Lung (tissue), 12 donors: Measurements from ENCODE around the gene DNAJC5G. TPM values are rescaled to one million over a fixed set of nuclear protein-coding genes. Genes with fewer than 3 reads are reported as not detected.
"Not testable (repeated sequence)": the region's sequence is repeated elsewhere in the genome, so short reads cannot be mapped to it uniquely, and the experiment has no call there.

Experiments used
- ATAC-seq: fragments of 200-7000 bp; cut with Tn5 transposase; one replicate; pipeline ENCODE4 v1.9.1; 2020; ENCODE audit warnings: moderate number of reproducible peaks; ENCODE audit not compliant: insufficient read depth, low FRiP score
- DNase-seq, 3 donors: peaks; one replicate each; pipeline ENCODE4 v3.0.0-alpha.2; 2013 to 2017
- H3K27ac ChIP-seq, 2 donors: one replicate each; pipeline ENCODE4 v1.5.1; 2013; ENCODE audit warnings: mild to moderate bottlenecking in 2 of 2, moderate library complexity in 2 of 2, control low read depth in 1 of 2, inconsistent platforms in 1 of 2, low read depth in 1 of 2, low read length in 1 of 2
- H3K27me3 ChIP-seq, 3 donors: one replicate each; pipeline ENCODE4 v1.5.1; 2013; ENCODE audit warnings: low read length in 2 of 3; ENCODE audit not compliant: control insufficient read depth in 3 of 3, insufficient read depth in 3 of 3
- H3K36me3 ChIP-seq, 4 donors: one replicate each; pipeline ENCODE4 v1.5.1; 2013; ENCODE audit warnings: low read length in 4 of 4, mild to moderate bottlenecking in 1 of 4, moderate library complexity in 1 of 4; ENCODE audit not compliant: control insufficient read depth in 4 of 4, insufficient read depth in 4 of 4
- H3K4me1 ChIP-seq, 5 donors: one replicate each; pipeline ENCODE4 v1.5.1; 2013; ENCODE audit warnings: low read length in 5 of 5, mild to moderate bottlenecking in 2 of 5, moderate library complexity in 1 of 5; ENCODE audit not compliant: control insufficient read depth in 5 of 5, insufficient read depth in 5 of 5
- H3K4me3 ChIP-seq: one replicate; pipeline ENCODE4 v1.5.1; 2013; ENCODE audit warnings: mild to moderate bottlenecking, control low read depth, moderate library complexity
- H3K9ac ChIP-seq, 2 donors: one replicate each; pipeline ENCODE4 v1.5.1; 2013; ENCODE audit warnings: low read length in 2 of 2, control low read depth in 1 of 2; ENCODE audit not compliant: insufficient read depth in 1 of 2
- H3K9me3 ChIP-seq, 4 donors: one replicate each; pipeline ENCODE4 v1.5.1; 2013; ENCODE audit warnings: low read length in 3 of 4, mild to moderate bottlenecking in 1 of 4, moderate library complexity in 1 of 4; ENCODE audit not compliant: control insufficient read depth in 4 of 4, insufficient read depth in 3 of 4
- CTCF ChIP-seq: IDR thresholded peaks from 2 replicates; pipeline ENCODE4 v1.5.1; 2012; ENCODE audit warnings: mild to moderate bottlenecking; ENCODE audit errors: control extremely low read depth, extremely low read depth
- WGBS, 2 donors: extraction: QIAGEN DNeasy Blood & Tissue Kit; methylation state at CpG; one replicate each; pipeline ENCODE4 v1.1.7; 2013; 5-methylcytosine and 5-hydroxymethylcytosine counted together
- polyA plus RNA-seq, 2 donors: library from polyadenylated mRNA; stranded (reverse); fragments of 200-250 nt; gene quantifications; one replicate each; pipeline ENCODE4 v1.2.1, GENCODE V29; 2013
- total RNA-seq, 2 donors: library from RNA; depleted of rRNA in 1 of 2; stranded (reverse); fragments of >200 nt in 1 of 2; gene quantifications; one replicate each; pipeline ENCODE4 v1.2.1, GENCODE V29; 2014 to 2021
- donor health status: control.
- donor health status: control.
- donor health status: Bipolar disorder and iron deficiency.
- donor health status: healthy.
- donor health status: DM: yes; HTN: yes; CAD: no.

DNAJC5G gene
- total and polyA plus RNA-seq, 4 donors: not detected

- ATAC-seq: no peak
- TF ChIP-seq CTCF: no peak
- no peak for DNase-seq
- 53 to 60% methylated on average over 4 of the region's 4 CpGs for WGBS, 2 donors
- H3K9me3 ChIP-seq: no peaks in the 10 kb centered on the region
- peaks cover 0 to 6% (median 0%) of the 10 kb centered on the region in 5 donors for H3K4me1 ChIP-seq
- H3K27ac ChIP-seq: no peak overlapping the region
- no peak overlapping the region for H3K9ac ChIP-seq
- H3K4me3 ChIP-seq: no peak overlapping the region
- H3K36me3 ChIP-seq: no peaks in the 10 kb centered on the region
- H3K27me3 ChIP-seq: peaks cover 0 to 8% (median 7%) of the 10 kb centered on the region in 3 donors
Observed at GRCh38 chr2:27296481-27296880, 21.2 kb downstream of the DNAJC5G start.

DNA sequence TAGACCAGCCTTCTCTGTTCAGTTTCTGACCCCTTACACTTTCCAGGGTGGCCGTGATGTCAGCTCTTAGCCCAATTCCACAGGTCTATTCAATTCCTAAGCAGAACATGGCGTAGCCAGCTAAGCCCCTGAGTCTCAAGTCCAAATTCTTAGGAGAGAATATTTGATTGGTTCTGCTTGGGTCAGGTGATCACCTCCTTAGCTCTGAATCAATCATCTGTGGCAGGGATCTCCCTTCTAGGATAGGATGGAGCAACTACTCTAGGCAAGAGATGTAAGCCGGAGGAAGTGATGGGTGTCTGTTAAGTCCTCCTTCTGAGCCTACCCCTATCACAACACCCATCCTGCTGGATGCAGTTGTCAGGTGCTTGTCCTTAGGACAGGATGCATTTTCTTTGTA is 22.0 kb downstream of the DNAJC5G start:
- 92 to 94% methylated on average over 3 of the region's 3 CpGs for WGBS, 2 donors
- DNase-seq: no peak
- no peak for ATAC-seq

DNA sequence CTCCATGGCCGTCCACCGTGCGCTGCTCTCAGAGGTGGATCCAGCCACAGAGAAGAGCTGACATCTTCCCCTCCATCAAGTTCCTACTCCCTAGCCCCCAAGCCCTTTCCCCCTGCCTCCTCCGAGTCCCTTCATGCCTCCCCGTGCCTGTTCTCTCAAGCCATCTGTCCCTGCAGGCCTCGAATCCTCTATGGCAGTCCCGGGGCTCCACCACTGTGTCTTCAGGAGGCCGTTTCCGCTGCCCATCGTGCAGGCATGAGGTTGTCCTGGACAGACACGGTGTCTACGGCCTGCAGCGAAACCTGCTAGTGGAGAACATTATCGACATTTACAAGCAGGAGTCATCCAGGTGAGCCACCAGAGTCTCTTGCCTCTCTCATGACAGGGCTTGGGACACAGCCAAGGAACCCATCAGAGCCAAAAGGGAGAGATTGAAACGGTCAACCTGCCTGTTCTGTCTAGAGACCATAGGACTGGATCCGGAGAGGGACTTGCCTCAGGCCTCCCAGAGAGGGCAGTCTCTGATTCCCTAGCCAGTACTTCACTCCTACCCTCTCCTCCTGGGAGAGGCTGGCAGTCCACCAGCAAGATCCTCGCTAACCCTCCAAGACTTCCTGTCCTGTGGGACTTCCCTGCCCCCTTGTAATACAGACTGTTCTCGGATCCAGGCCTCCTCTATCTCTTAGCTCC is 23.3 kb downstream of the DNAJC5G start:
- H3K27ac ChIP-seq: no peak overlapping the region
- 77 to 92% methylated on average over 18 of the region's 18 CpGs for WGBS, 2 donors
- H3K9me3 ChIP-seq: no peaks in the 10 kb centered on the region
- peaks cover 0 to 2% (median 0%) of the 10 kb centered on the region in 5 donors for H3K4me1 ChIP-seq
- no peak overlapping the region for H3K9ac ChIP-seq
- H3K27me3 ChIP-seq: no peaks in the 10 kb centered on the region
- H3K4me3 ChIP-seq: no peak overlapping the region
- DNase-seq: no peak
- no peaks in the 10 kb centered on the region for H3K36me3 ChIP-seq
- ATAC-seq: no peak
- no peak for TF ChIP-seq CTCF

More for the DNA sequence above, 22.0 kb downstream of the DNAJC5G start:
- TF ChIP-seq CTCF: no peak
- Histone ChIP-seq H3K4me3 (no peak overlapping the region), H3K27ac (no peak overlapping the region), H3K36me3 (no peaks in the 10 kb centered on the region), H3K27me3 (peaks cover 0 to 3% (median 2%) of the 10 kb centered on the region in 3 donors), H3K9me3 (no peaks in the 10 kb centered on the region), H3K9ac (no peak overlapping the region), H3K4me1 (peaks cover 0 to 6% (median 0%) of the 10 kb centered on the region in 5 donors)

- not testable (repeated sequence) for H3K36me3 ChIP-seq, H3K4me1 ChIP-seq, H3K9me3 ChIP-seq, ATAC-seq, H3K9ac ChIP-seq, DNase-seq, H3K4me3 ChIP-seq, H3K27ac ChIP-seq
- peaks cover 0 to 13% (median 9%) of the 10 kb centered on the region in 3 donors for H3K27me3 ChIP-seq
- 93% methylated on average over 4 of the region's 4 CpGs for WGBS, 2 donors
Observed at GRCh38 chr2:27300606-27301005, 25.4 kb downstream of the DNAJC5G start.
